RWPE2 (cell line): ENCODE measurements around the gene MXD1.
A peak's percentile ranks its signal among the peaks of the same experiment; 100 is the strongest.
"Not testable (repeated sequence)": the region's sequence is repeated elsewhere in the genome, so short reads cannot be mapped to it uniquely, and the experiment has no call there.

Experiments used
- ATAC-seq: fragments of 200-7000 bp; cut with Tn5 transposase; 3 replicates; pipeline ENCODE4 v1.9.1; 2021; ENCODE audit warnings: low read depth
- DNase-seq: peaks from one replicate; pipeline ENCODE4 v3.0.0-alpha.2; 2020; ENCODE audit warnings: low spot score
- H3K27ac ChIP-seq: fragments of 450-650 bp; 2 replicates; pipeline ENCODE4 v1.5.1; 2017; ENCODE audit warnings: mild to moderate bottlenecking; ENCODE audit not compliant: poor library complexity, severe bottlenecking
- H3K27me3 ChIP-seq: fragments of 250-450 bp; sonication (Bioruptor Pico); 2 replicates; pipeline ENCODE4 v1.5.1; 2021; ENCODE audit warnings: mild to moderate bottlenecking, moderate library complexity; ENCODE audit not compliant: insufficient read depth, poor library complexity, severe bottlenecking
- H3K36me3 ChIP-seq: fragments of 250-450 bp; sonication (Bioruptor Pico); 2 replicates; pipeline ENCODE4 v1.5.1; 2020; ENCODE audit warnings: low read depth, mild to moderate bottlenecking, moderate library complexity
- H3K4me1 ChIP-seq: fragments of 250-450 bp; sonication (Bioruptor Pico); 2 replicates; pipeline ENCODE4 v1.5.1; 2021; ENCODE audit warnings: mild to moderate bottlenecking, moderate library complexity; ENCODE audit not compliant: insufficient read depth, poor library complexity, severe bottlenecking
- H3K4me3 ChIP-seq: fragments of 250-450 bp; sonication (Bioruptor Pico); 2 replicates; pipeline ENCODE4 v1.5.1; 2021; ENCODE audit warnings: mild to moderate bottlenecking, moderate library complexity; ENCODE audit not compliant: severe bottlenecking
- H3K9me3 ChIP-seq: fragments of 250-450 bp; sonication (Bioruptor Pico); 2 replicates; pipeline ENCODE4 v1.5.1; 2021; ENCODE audit warnings: mild to moderate bottlenecking, moderate library complexity; ENCODE audit not compliant: severe bottlenecking
- TF ChIP-seq, protein P1 (sequence below): fragments of 450-650 bp; IDR thresholded peaks from one replicate; pipeline ENCODE4 v1.5.1; 2017; ENCODE audit warnings: mild to moderate bottlenecking, moderate library complexity; ENCODE audit not compliant: poor library complexity, severe bottlenecking

The MXD1 gene

DNA sequence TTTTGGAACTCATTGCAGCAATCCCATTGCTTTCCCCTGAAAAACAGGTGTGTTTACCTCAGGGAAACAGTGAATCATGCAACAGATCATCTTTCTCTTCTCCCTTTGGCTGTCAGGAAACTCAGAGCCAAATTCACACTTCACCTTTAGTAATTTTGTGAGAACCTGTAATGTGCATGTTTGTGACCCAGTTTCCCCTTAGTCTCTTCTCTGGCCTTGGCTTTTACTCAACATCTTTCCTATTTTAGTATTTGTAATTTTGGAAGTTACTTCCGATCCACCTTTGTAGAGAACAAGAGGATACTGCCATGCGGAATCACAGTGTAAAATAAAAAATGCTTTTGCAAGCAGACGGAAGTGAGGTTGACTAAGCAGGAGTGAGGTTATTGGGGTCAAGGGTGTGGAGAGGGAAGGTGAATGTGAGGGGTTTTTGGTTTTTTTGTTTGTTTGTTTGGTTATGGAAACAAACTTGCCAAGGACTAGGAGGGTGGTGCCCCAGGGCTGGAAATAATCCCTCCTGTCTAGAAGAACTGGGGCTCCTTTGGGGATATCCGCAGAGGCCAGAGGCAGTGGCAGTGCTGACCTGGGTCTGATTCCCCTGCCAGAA is 32.5 kb downstream of the MXD1 start:
- TF ChIP-seq, protein P1, sequence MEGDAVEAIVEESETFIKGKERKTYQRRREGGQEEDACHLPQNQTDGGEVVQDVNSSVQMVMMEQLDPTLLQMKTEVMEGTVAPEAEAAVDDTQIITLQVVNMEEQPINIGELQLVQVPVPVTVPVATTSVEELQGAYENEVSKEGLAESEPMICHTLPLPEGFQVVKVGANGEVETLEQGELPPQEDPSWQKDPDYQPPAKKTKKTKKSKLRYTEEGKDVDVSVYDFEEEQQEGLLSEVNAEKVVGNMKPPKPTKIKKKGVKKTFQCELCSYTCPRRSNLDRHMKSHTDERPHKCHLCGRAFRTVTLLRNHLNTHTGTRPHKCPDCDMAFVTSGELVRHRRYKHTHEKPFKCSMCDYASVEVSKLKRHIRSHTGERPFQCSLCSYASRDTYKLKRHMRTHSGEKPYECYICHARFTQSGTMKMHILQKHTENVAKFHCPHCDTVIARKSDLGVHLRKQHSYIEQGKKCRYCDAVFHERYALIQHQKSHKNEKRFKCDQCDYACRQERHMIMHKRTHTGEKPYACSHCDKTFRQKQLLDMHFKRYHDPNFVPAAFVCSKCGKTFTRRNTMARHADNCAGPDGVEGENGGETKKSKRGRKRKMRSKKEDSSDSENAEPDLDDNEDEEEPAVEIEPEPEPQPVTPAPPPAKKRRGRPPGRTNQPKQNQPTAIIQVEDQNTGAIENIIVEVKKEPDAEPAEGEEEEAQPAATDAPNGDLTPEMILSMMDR = no peak
- peaks cover 4% of the 10 kb centered on the region; the same call in 1 of the 2 replicates for H3K36me3 ChIP-seq
- ATAC-seq = no peak
- H3K9me3 ChIP-seq = no peaks in the 10 kb centered on the region
- peak overlapping the region; percentile 96 for H3K27ac ChIP-seq
- no peaks in the 10 kb centered on the region for H3K27me3 ChIP-seq
- no peak overlapping the region for H3K4me3 ChIP-seq
- no peak for DNase-seq
- peaks cover 33% of the 10 kb centered on the region for H3K4me1 ChIP-seq

DNA sequence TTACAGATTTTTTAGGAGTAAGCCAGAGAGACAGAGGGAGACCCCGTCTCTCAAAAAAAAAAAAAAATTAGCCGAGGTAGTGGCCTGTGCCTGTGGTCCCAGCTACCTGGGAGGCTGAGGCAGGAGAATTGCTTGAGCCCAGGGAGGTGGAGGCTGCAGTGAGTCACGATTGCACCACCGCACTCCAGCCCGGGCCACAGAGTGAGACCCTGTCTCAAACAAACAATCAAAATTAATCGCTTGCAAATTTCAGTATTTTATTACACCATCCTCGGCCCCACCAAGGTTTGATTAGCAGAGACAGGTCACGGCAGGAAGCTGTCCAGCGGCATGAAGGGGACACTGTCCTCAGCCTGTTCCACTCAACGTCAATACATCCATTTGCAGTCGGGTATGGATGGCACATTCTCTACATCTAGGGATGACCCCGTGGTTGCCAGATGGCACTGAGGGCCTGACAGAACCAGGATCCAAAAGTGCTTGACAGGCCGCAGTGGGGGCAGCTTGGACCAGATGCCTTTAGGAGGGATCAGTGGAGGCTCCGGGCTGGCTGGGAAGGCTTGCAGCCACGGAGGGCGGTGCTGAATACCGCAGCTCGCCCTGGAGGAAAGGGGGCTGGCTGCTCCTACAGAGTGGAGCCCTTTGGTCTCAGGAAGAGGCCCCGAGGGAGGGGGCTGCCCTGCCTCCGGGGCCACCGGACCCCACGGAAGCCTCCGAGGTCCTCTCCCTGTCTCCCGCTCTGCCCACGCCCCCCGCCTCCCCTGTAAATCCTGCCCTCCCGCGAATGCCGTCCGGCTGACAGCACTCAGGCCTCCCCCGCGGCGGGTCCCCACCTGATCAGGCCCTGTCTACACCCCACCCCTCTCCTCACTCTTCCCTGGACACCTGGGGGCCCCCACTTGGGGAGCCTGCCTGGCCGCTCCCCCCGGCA is 33.4 kb downstream of the MXD1 start:
- peak overlapping the region; percentile 96 for H3K27ac ChIP-seq
- H3K4me3 ChIP-seq = no peak overlapping the region
- DNase-seq (no peak), ATAC-seq (no peak)
- no peaks in the 10 kb centered on the region for H3K9me3 ChIP-seq
- H3K27me3 ChIP-seq = no peaks in the 10 kb centered on the region
- H3K4me1 ChIP-seq = peaks cover 33% of the 10 kb centered on the region
- H3K36me3 ChIP-seq = no peaks in the 10 kb centered on the region
- TF ChIP-seq, protein P1 = no peak

DNA sequence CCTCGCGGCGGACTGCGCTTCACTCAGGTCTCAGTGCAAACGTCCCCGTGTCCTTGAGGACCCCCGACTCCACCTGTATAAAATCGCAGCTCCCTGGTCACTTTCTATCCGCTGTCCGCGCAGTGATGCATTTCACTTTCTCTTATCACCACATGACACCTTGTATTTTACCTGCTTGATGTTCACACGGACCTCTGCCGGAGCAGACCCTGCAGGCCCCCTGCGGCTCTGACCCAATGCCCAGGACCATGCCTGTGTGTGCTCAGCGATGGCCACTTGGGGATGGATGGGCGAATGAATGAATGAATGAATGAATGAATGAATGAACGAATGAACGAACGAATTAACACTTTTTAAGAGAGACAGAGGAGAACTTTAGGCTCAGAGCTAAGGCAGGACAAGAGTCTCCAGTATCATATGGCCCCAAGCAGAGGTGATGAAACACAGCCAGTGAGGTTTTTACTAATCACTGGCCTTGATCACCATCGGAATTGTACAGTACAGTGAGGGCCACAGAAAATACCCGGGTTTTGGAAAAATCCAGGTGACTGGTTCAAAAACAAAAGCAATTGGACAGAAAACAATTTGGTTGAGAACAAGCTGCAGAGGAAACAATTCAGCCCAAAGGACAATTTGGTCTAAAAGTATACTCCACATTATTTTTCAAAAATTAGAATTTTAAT is 34.2 kb downstream of the MXD1 start:
- H3K4me3 ChIP-seq = no peak overlapping the region
- TF ChIP-seq, protein P1 = no peak
- no peaks in the 10 kb centered on the region for H3K27me3 ChIP-seq
- peaks cover 33% of the 10 kb centered on the region for H3K4me1 ChIP-seq
- no peak overlapping the region for H3K27ac ChIP-seq
- DNase-seq (no peak), ATAC-seq (no peak)
- H3K9me3 ChIP-seq = no peaks in the 10 kb centered on the region
- H3K36me3 ChIP-seq = no peaks in the 10 kb centered on the region

DNA sequence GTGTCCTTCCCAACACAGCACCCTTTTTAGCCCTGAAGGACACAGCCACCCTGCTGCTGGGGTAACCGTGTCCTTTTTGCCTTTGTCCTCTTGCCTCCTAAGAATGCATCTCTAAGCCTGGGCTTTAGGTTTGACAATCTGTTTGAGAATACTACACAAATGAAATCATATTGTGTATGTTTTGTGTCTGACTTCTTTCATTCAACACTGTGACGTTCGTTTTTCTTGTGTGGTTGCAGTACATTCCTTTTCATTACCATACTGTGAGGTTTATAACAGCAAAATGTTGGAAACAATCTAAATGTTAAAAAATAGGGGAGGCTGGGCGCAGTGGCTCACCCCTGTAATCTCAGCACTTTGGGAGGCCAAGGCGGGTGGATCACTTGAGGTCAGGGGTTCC is 35.3 kb downstream of the MXD1 start:
- Histone ChIP-seq H3K27me3 (no peaks in the 10 kb centered on the region), H3K4me1 (peaks cover 26% of the 10 kb centered on the region), H3K36me3 (no peaks in the 10 kb centered on the region), H3K27ac (no peak overlapping the region), H3K9me3 (no peaks in the 10 kb centered on the region), H3K4me3 (no peak overlapping the region)
- ATAC-seq = no peak
- TF ChIP-seq, protein P1 = no peak
- DNase-seq = no peak

DNA sequence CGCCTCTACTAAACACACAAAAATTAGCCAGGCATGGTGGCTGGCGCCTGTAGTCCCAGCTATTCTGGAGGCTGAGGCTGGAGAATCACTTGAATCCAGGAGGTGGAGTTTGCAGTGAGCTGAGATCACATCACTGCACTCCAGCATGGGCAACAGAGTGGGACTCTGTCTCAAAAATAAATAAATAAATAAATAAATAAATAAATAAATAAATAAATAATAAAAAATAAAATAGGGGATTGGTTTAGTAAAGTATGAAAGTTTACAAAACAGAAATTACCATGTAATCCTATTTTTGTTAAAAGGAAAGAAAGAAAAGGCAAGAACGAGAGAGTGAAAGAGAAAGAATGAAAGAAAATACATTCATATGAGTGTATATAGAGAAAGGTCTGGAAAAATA is 35.8 kb downstream of the MXD1 start:
- H3K4me1 ChIP-seq = peaks cover 21% of the 10 kb centered on the region
- DNase-seq, H3K9me3 ChIP-seq, ATAC-seq, H3K27me3 ChIP-seq, H3K36me3 ChIP-seq, H3K4me3 ChIP-seq, H3K27ac ChIP-seq: not testable (repeated sequence)
